Left ventricle myocardium inferior (tissue), 1 donor: ENCODE results near the gene MOB4. TPM values are rescaled to one million over a fixed set of nuclear protein-coding genes. Genes with fewer than 3 reads are reported as not detected.
A peak's percentile ranks its signal among the peaks of the same experiment; 100 is the strongest.
"Not testable (repeated sequence)": the region's sequence is repeated elsewhere in the genome, so short reads cannot be mapped to it uniquely, and the experiment has no call there.

Experiments
- DNase-seq: peaks from one replicate; pipeline ENCODE4 v3.0.0-alpha.2; 2020
- H3K27ac ChIP-seq: fragments of 200-600 bp; replicated peaks from 2 replicates; pipeline ENCODE4 v1.8.0; 2021
- H3K27me3 ChIP-seq: fragments of 200-600 bp; 2 replicates; pipeline ENCODE4 v1.8.0; 2021; ENCODE audit warnings: low read depth
- H3K36me3 ChIP-seq: fragments of 200-600 bp; 2 replicates; pipeline ENCODE4 v1.8.0; 2021
- H3K4me1 ChIP-seq: fragments of 200-600 bp; 2 replicates; pipeline ENCODE4 v1.8.0; 2021
- H3K4me3 ChIP-seq: fragments of 200-600 bp; 2 replicates; pipeline ENCODE4 v1.8.0; 2021; ENCODE audit warnings: mild to moderate bottlenecking, moderate library complexity
- H3K9me3 ChIP-seq: fragments of 200-600 bp; replicated peaks from 2 replicates; pipeline ENCODE4 v1.8.0; 2021
- intact Hi-C: fragments of 100-400 bp; cut with micrococcal nuclease; formaldehyde crosslinking; loops from one replicate; pipeline ENCODE4 v1.11.0; 2022
- long read RNA-seq: library from polyadenylated mRNA; unstranded; transcript quantifications from one replicate; pipeline ENCODE4 v2.0.0, GENCODE V29; 2021
- total RNA-seq: library from RNA; stranded (reverse); fragmentation: NEBNext Ultra II Directional; extraction: Animal tissue kit (Norgen Biotek cat#: 25700); gene quantifications from one replicate; pipeline ENCODE4 v1.2.1, GENCODE V29; 2021
- TF ChIP-seq, protein P1 (sequence below): fragments of 200-600 bp; IDR thresholded peaks from 2 replicates; pipeline ENCODE4 v1.8.0; 2021; ENCODE audit warnings: antibody characterized with exemption, mild to moderate bottlenecking, borderline replicate concordance
- donor health status: DM: no; HTN: yes; CAD: no; lungs with severe emphysema.

MOB4 gene
- 35.7 TPM for total RNA-seq
- long read RNA-seq, transcript MOB4-202 (8 exons, 3,986 nt): major isoform, 99 of 108 reads
- long read RNA-seq, transcript MOB4-207 (7 exons, 1,021 nt): minor isoform, 8 of 108 reads
- long read RNA-seq, partial matches to known transcripts: 0 of 108 reads
- long read RNA-seq, other reads (novel, unspliced or antisense): 0 of 108 reads

DNA sequence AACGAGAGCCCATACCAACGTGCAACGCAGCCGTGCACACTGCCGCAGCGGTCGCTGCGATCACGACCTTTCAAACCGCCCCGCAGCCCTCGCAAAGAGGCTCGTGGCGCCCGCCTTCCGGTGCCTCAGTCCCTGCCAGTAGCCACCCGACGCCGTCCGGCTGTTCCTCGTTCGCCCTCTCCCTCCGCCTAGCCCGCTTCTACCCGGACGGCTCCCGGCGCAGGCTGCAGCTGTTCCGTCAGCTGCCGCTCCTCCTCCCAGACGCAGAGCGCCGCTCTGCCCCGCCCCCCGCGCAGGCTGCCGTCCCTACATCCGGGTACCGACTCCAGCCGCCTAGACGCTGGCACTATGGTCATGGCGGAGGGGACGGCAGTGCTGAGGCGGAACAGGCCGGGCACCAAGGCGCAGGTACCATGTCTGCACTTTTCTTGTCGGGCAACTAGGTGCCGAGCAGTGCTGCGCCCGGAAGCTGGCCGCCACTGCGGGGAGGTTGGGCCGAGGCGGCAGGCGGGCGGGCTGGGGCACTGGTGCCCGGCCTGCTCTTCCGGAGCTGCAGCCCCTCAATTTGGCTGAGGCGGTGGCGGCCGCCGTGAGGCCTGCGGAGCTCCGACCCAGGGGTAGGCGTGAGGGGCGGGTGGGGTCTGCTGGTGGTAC, at the start of gene MOB4:
MOB4 (plus strand) TSS at position 328 of the 654 bp plus-strand sequence; CDS start at position 349, 21 bp downstream.
- no peaks in the 10 kb centered on the region for H3K9me3 ChIP-seq
- TF ChIP-seq, protein P1, sequence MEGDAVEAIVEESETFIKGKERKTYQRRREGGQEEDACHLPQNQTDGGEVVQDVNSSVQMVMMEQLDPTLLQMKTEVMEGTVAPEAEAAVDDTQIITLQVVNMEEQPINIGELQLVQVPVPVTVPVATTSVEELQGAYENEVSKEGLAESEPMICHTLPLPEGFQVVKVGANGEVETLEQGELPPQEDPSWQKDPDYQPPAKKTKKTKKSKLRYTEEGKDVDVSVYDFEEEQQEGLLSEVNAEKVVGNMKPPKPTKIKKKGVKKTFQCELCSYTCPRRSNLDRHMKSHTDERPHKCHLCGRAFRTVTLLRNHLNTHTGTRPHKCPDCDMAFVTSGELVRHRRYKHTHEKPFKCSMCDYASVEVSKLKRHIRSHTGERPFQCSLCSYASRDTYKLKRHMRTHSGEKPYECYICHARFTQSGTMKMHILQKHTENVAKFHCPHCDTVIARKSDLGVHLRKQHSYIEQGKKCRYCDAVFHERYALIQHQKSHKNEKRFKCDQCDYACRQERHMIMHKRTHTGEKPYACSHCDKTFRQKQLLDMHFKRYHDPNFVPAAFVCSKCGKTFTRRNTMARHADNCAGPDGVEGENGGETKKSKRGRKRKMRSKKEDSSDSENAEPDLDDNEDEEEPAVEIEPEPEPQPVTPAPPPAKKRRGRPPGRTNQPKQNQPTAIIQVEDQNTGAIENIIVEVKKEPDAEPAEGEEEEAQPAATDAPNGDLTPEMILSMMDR: no peak
- no peaks in the 10 kb centered on the region for H3K36me3 ChIP-seq
- H3K27me3 ChIP-seq: no peaks in the 10 kb centered on the region
- DNase-seq: peak; percentile 96
- peaks cover 48% of the 10 kb centered on the region for H3K4me1 ChIP-seq
- H3K27ac ChIP-seq: peak within 1 kb of the TSS; percentile 97
- peak within 1 kb of the TSS; percentile 95 for H3K4me3 ChIP-seq
- intact Hi-C loops: no loop called here

DNA sequence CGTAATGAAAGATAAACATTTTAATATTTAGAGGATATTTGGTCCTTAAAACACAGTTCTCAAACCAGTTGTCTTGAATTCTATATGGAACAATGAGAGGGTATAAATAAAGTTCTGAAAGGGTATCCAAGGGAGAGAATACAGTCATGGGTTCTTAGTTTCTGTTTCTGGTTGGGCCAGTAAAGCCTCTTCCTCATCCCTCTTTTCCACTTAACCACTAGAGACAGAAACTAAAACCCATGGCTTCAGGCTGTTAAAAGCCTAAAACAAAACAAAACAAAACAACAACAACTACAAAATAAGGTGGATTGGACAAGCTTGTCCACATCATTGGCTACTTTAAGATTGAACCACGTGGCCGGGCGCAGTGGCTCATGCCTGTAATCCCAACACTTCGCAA, 43.7 kb upstream of the MOB4 start:
- TF ChIP-seq, protein P1: no peak
- Histone ChIP-seq H3K4me3 (no peak overlapping the region), H3K9me3 (no peaks in the 10 kb centered on the region), H3K27ac (no peak overlapping the region), H3K36me3 (peaks cover 95% of the 10 kb centered on the region), H3K27me3 (no peaks in the 10 kb centered on the region), H3K4me1 (no peaks in the 10 kb centered on the region)
- no peak for DNase-seq
- intact Hi-C loops: no loop called here

DNA sequence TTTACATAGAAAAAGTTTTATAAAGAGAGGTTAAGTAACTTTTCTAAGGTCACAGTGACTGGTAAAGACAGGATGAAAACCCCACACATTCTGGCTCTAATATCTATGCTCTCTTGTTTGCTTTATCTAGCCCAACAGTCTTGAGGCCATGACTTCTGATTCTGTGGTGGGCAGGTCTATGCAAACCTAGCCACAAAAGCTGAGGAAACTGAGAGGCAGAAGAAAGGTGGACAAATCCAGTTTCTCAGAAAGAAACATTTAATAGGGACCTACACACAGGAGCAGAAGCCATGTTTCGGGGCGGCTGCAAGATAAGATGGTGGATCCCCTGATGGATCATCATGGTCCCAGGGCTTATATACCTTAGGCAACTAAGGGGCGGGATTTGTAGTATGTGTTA, 38.1 kb upstream of the MOB4 start:
- H3K4me1 ChIP-seq: peaks cover 11% of the 10 kb centered on the region
- peaks cover 77% of the 10 kb centered on the region for H3K36me3 ChIP-seq
- H3K4me3 ChIP-seq: no peak overlapping the region
- no peaks in the 10 kb centered on the region for H3K27me3 ChIP-seq
- no peak for DNase-seq
- intact Hi-C loops: no loop called here
- TF ChIP-seq, protein P1: no peak
- peaks cover under 1% of the 10 kb centered on the region for H3K9me3 ChIP-seq
- H3K27ac ChIP-seq: peak overlapping the region; percentile 58

DNA sequence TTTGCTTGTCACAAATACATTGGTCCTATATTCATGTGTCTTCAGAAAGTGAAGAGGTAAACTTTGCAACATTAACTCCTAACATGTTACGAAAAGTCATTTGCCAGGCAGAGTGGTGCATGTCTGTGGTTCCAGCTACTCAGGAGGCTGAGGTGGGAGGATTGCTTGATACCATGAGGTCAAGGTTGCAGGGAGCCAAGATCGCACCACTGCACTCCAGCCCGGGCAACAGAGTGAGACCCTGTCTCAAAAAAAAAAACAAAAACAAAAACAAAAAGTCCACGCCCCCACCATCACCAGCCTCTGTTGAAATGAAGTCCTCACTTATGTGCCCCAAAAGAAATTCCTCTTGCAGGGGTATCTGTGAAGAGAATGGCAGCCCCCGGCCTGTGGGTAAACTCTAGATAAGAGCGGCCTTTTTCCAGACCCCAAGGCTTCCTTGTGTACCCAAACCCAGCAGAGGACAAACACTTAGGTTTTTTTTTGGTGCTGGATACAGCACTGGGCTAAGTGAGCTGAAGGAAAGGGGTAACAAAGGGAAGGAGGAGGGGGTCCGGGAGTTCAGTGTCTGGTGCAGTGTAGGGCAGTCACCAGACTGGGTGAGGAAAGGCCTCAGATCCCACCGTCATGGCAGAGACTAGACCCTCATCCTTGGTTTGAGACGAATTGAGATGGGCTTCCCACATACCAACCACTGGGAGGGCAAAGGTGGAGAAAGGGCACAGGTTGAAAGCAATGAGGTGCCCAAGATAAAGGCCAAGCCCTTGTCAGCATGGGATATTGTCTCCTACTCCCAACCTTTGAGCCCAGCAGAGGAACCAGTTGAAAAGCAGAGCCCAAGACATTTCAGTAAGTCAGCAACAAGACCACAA, 35.5 kb upstream of the MOB4 start:
- Histone ChIP-seq H3K27me3 (no peaks in the 10 kb centered on the region), H3K36me3 (peaks cover 79% of the 10 kb centered on the region), H3K27ac (no peak overlapping the region), H3K4me3 (no peak overlapping the region), H3K4me1 (peaks cover 11% of the 10 kb centered on the region), H3K9me3 (peaks cover 15% of the 10 kb centered on the region)
- TF ChIP-seq, protein P1: no peak
- no peak for DNase-seq
- intact Hi-C loops: no loop called here

DNA sequence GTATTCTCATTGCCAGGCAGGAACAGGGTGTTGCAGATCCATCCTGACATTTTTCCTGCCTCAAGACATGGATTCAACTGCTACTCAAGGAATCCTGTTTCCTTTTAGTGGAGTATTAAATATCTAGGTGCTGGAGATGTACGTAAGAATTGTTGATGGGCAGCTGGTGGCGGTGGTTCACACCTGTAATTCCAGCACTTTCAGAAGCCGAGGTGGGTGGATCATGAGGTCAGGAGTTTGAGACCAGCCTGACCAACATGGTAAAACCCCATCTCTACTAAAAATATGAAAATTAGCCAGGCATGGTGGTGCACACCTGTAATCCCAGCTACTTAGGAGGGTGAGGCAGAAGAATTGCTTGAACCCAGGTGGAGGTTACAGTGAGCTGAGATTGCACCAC, 31.6 kb upstream of the MOB4 start:
- Histone ChIP-seq H3K9me3 (peaks cover 15% of the 10 kb centered on the region), H3K36me3 (peaks cover 83% of the 10 kb centered on the region)
- DNase-seq, H3K4me3 ChIP-seq, H3K27me3 ChIP-seq, H3K4me1 ChIP-seq, H3K27ac ChIP-seq, intact Hi-C loops: not testable (repeated sequence)
